ENCODE results near the gene NBAS.
"Not testable (repeated sequence)": the region's sequence is repeated elsewhere in the genome, so short reads cannot be mapped to it uniquely, and the experiment has no call there.

The NBAS gene

GRCh38 chr2:15527074-15527739, 33.9 kb downstream of the NBAS start:
- no peak for DNase-seq (ENCODE audit: low spot score)

GRCh38 chr2:15521641-15522181, 39.4 kb downstream of the NBAS start:
- no peak for DNase-seq (ENCODE audit: low spot score)

GRCh38 chr2:15520346-15520745, 40.8 kb downstream of the NBAS start:
- DNase-seq (ENCODE audit: low spot score): no peak

- DNase-seq (ENCODE audit: low spot score): not testable (repeated sequence)
Measured at GRCh38 chr2:15518759-15519158, 42.4 kb downstream of the NBAS start.

GRCh38 chr2:15517793-15518192, 43.3 kb downstream of the NBAS start:
- no peak for DNase-seq (ENCODE audit: low spot score)

GRCh38 chr2:15511686-15512085, 49.4 kb downstream of the NBAS start:
- DNase-seq (ENCODE audit: low spot score): no peak

- no peak for DNase-seq (ENCODE audit: low spot score)
Measured at GRCh38 chr2:15510552-15510951, 50.6 kb downstream of the NBAS start.

- DNase-seq (ENCODE audit: low spot score): no peak
Measured at GRCh38 chr2:15510131-15510530, 51.0 kb downstream of the NBAS start.

- no peak for DNase-seq (ENCODE audit: low spot score)
Measured at GRCh38 chr2:15507697-15508096, 53.4 kb downstream of the NBAS start.

- DNase-seq (ENCODE audit: low spot score): no peak
Measured at GRCh38 chr2:15507061-15507460, 54.1 kb downstream of the NBAS start.

- DNase-seq (ENCODE audit: low spot score): no peak
Measured at GRCh38 chr2:15506229-15506819, 54.8 kb downstream of the NBAS start.

GRCh38 chr2:15504882-15505663, 56.1 kb downstream of the NBAS start:
- no peak for DNase-seq (ENCODE audit: low spot score)

GRCh38 chr2:15499251-15499650, 61.9 kb downstream of the NBAS start:
- not testable (repeated sequence) for DNase-seq (ENCODE audit: low spot score)

- DNase-seq (ENCODE audit: low spot score): no peak
Measured at GRCh38 chr2:15498554-15498953, 62.6 kb downstream of the NBAS start.

- DNase-seq (ENCODE audit: low spot score): no peak
Measured at GRCh38 chr2:15494877-15495276, 66.3 kb downstream of the NBAS start.

GRCh38 chr2:15492773-15493325, 68.3 kb downstream of the NBAS start:
- no peak for DNase-seq (ENCODE audit: low spot score)

GRCh38 chr2:15486770-15487169, 74.4 kb downstream of the NBAS start:
- no peak for DNase-seq (ENCODE audit: low spot score)

- no peak for DNase-seq (ENCODE audit: low spot score)
Measured at GRCh38 chr2:15485949-15486348, 75.2 kb downstream of the NBAS start.

- DNase-seq (ENCODE audit: low spot score): no peak
Measured at GRCh38 chr2:15481000-15481399, 80.1 kb downstream of the NBAS start.

GRCh38 chr2:15480552-15480951, 80.6 kb downstream of the NBAS start:
- no peak for DNase-seq (ENCODE audit: low spot score)

- no peak for DNase-seq (ENCODE audit: low spot score)
Measured at GRCh38 chr2:15472876-15473275, 88.3 kb downstream of the NBAS start.

GRCh38 chr2:15472133-15472532, 89.0 kb downstream of the NBAS start:
- no peak for DNase-seq (ENCODE audit: low spot score)

- no peak for DNase-seq (ENCODE audit: low spot score)
Measured at GRCh38 chr2:15471606-15472005, 89.5 kb downstream of the NBAS start.
